Liver (tissue), 3 donors: ENCODE results near the gene IGF1R.

Experiments used
- FOXA1 ChIP-seq: IDR thresholded peaks from 2 replicates; pipeline ENCODE4 v1.6.1; 2016; ENCODE audit warnings: antibody characterized with exemption
- GABPA ChIP-seq, 2 donors: IDR thresholded peaks in 1 of 2; conservative IDR thresholded peaks in 1 of 2; 2 replicates each; pipeline ENCODE4 v1.6.1; 2016; ENCODE audit warnings: antibody characterized with exemption in 2 of 2, mild to moderate bottlenecking in 1 of 2, moderate library complexity in 1 of 2
- HNF4A ChIP-seq, 2 donors: conservative IDR thresholded peaks; 2 replicates each; pipeline ENCODE4 v1.6.1; 2016; ENCODE audit warnings: antibody characterized with exemption in 2 of 2, mild to moderate bottlenecking in 2 of 2
- JUND ChIP-seq, 2 donors: IDR thresholded peaks; 2 replicates each; pipeline ENCODE4 v1.6.1; 2016; ENCODE audit warnings: antibody characterized with exemption in 2 of 2
- RAD21 ChIP-seq, 2 donors: IDR thresholded peaks; 2 replicates each; pipeline ENCODE4 v1.6.1; 2016; ENCODE audit warnings: antibody characterized with exemption in 2 of 2, mild to moderate bottlenecking in 2 of 2
- TAF1 ChIP-seq: conservative IDR thresholded peaks from 2 replicates; pipeline ENCODE4 v1.6.1; 2016; ENCODE audit warnings: antibody characterized with exemption, mild to moderate bottlenecking
- ZBTB33 ChIP-seq: IDR thresholded peaks from 2 replicates; pipeline ENCODE4 v1.6.1; 2016; ENCODE audit warnings: antibody characterized with exemption
- TF ChIP-seq, protein P1 (sequence below): fragments of 150-350 bp; IDR thresholded peaks from 2 replicates; pipeline ENCODE4 v1.5.1; 2017; ENCODE audit warnings: improper control_type of control experiment, low read depth, low read length; ENCODE audit not compliant: missing input control
- TF ChIP-seq, protein P2 (sequence below): IDR thresholded peaks from 2 replicates; pipeline ENCODE4 v1.6.1; 2016; ENCODE audit warnings: antibody characterized with exemption, mild to moderate bottlenecking
- donor health status: healthy.
- donor health status: healthy.

DNA sequence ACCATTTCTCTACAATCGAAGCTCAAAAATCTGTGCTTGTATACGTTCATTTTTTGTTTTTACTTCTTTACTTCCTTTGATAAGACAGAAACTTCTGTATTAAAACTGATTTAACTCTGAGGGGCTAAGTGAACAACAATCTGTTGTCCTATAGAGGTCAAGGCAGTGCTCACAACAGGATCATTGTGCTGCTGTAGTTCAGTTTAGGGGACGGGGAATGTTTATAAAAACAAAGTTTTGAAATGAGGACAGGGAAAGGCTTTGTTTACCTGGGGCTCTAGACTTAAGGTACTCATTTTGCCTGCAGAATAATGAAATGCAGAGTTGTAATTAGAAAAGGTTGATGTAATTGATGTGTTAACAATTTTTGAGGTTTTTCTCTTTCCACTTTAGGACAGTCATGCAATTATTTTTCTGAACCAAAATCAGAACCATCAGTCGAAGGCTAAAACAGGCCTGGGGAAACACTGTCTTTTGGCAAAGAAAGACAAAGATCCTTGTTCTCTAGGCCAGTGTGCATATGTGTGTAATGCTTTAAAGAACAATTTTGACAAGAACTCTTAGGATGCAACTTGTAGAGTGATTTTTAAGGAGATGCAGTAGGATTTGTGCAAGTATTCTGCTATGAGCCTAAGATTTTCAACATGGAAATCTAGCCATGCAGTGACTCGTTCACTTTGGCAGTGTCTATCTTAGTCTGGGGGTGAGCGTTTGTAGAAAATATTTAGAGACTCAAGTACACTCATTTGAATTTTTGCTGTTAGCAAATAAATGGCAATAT lies 194.0 kb downstream of the IGF1R start:
- TF ChIP-seq ZBTB33 (no peak), GABPA (IDR thresholded peaks at IDR 0.05 in 1 of 2, conservative IDR thresholded peaks at IDR 0.05 in 1 of 2) (no peak), RAD21 (IDR thresholded peaks at IDR 0.05) (no peak), FOXA1 (no peak), TAF1 (no peak), HNF4A (conservative IDR thresholded peaks at IDR 0.05) (no peak), JUND (IDR thresholded peaks at IDR 0.05) (no peak)
- TF ChIP-seq, protein P1, sequence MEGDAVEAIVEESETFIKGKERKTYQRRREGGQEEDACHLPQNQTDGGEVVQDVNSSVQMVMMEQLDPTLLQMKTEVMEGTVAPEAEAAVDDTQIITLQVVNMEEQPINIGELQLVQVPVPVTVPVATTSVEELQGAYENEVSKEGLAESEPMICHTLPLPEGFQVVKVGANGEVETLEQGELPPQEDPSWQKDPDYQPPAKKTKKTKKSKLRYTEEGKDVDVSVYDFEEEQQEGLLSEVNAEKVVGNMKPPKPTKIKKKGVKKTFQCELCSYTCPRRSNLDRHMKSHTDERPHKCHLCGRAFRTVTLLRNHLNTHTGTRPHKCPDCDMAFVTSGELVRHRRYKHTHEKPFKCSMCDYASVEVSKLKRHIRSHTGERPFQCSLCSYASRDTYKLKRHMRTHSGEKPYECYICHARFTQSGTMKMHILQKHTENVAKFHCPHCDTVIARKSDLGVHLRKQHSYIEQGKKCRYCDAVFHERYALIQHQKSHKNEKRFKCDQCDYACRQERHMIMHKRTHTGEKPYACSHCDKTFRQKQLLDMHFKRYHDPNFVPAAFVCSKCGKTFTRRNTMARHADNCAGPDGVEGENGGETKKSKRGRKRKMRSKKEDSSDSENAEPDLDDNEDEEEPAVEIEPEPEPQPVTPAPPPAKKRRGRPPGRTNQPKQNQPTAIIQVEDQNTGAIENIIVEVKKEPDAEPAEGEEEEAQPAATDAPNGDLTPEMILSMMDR, result no peak
- TF ChIP-seq, protein P2, sequence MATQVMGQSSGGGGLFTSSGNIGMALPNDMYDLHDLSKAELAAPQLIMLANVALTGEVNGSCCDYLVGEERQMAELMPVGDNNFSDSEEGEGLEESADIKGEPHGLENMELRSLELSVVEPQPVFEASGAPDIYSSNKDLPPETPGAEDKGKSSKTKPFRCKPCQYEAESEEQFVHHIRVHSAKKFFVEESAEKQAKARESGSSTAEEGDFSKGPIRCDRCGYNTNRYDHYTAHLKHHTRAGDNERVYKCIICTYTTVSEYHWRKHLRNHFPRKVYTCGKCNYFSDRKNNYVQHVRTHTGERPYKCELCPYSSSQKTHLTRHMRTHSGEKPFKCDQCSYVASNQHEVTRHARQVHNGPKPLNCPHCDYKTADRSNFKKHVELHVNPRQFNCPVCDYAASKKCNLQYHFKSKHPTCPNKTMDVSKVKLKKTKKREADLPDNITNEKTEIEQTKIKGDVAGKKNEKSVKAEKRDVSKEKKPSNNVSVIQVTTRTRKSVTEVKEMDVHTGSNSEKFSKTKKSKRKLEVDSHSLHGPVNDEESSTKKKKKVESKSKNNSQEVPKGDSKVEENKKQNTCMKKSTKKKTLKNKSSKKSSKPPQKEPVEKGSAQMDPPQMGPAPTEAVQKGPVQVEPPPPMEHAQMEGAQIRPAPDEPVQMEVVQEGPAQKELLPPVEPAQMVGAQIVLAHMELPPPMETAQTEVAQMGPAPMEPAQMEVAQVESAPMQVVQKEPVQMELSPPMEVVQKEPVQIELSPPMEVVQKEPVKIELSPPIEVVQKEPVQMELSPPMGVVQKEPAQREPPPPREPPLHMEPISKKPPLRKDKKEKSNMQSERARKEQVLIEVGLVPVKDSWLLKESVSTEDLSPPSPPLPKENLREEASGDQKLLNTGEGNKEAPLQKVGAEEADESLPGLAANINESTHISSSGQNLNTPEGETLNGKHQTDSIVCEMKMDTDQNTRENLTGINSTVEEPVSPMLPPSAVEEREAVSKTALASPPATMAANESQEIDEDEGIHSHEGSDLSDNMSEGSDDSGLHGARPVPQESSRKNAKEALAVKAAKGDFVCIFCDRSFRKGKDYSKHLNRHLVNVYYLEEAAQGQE, result no peak
